ES-I3 (cell line): Measurements from ENCODE around the gene MKKS.

Source experiments
- H3K36me3 ChIP-seq: 2 replicates; pipeline ENCODE4 v1.6.1; 2013; ENCODE audit warnings: mild to moderate bottlenecking, low read length, control low read depth, moderate library complexity; ENCODE audit not compliant: insufficient read depth
- H3K4me1 ChIP-seq: 2 replicates; pipeline ENCODE4 v1.6.1; 2013; ENCODE audit warnings: mild to moderate bottlenecking, control low read depth, low read length; ENCODE audit not compliant: insufficient read depth
- H3K9ac ChIP-seq: 2 replicates; pipeline ENCODE4 v1.6.1; 2013; ENCODE audit warnings: low read depth, mild to moderate bottlenecking, low read length, moderate library complexity
- H3K9me3 ChIP-seq: 2 replicates; pipeline ENCODE4 v1.6.1; 2013; ENCODE audit warnings: mild to moderate bottlenecking, low read length, moderate library complexity; ENCODE audit not compliant: control insufficient read depth, insufficient read depth

MKKS gene

DNA sequence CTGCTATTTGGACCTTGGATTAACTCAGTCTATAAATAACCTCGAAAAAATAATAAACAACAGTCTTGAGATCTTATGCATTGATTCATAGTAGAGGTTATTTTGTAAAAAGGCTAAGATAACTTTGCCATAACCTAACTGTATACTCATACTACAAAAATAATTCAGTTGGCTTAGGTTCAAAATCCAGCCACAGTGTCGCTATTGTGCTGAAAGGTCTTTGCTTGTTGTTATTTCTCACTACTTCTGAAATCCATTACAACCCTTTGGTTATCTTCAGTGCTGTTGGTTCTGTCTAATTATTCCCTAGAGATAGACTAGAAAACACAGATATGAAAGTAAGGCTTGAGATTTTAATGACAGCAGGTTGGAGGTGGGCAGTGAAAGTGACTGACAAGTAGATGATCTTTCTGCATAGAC is 74.4 kb downstream of the MKKS start:
- H3K4me1 ChIP-seq: no peaks in the 10 kb centered on the region
- H3K9ac ChIP-seq: no peak overlapping the region
- H3K36me3 ChIP-seq: no peaks in the 10 kb centered on the region
- H3K9me3 ChIP-seq: no peaks in the 10 kb centered on the region

DNA sequence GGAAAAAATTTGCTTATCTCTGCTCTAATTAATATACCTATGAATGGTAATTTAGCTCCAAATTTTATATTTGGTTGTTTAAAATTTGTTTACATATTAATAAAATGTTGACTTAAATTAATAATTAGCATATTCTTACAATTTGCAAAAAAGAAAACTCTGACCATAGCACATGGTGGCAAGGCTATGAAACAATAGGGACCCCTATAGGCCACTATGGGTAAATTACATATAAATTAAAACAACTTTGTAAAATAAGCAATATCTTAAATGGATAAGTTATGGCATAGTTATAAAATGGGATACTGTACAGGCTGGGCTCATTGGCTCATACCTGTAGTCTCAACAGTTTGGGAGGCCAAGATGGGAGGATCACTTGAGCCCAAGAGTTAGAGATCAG is 76.0 kb downstream of the MKKS start:
- no peak overlapping the region for H3K9ac ChIP-seq
- no peaks in the 10 kb centered on the region for H3K9me3 ChIP-seq
- peaks cover 7% of the 10 kb centered on the region for H3K4me1 ChIP-seq
- H3K36me3 ChIP-seq: no peaks in the 10 kb centered on the region

DNA sequence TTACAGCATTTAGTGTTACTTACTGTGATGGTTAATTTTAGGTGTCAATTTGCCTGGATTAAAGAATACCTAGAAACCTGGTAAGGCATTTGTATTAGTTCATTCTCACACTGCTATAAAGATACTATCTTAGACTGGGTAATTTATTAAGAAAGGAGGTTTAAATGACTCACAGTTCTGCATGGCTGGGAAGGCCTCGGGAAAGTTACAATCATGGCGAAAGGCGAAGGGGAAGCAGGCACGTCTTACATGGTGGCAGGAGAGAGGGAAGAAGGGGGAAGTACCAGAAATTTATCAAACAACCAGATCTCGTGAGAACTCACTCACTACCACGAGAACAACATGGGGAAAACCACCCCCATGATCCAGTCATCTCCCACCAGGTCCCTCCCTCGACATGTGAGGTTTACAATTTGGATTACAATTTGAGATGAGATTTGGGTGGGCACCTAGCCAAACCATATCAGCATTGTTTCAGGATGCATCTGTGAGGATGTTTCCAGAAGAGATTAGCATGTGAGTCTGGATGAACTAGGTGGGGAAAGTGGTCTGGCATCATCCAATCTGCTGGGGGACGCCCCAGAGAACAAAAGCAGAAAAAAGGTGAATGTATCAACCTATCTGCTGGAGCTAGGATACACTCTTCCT is 76.8 kb downstream of the MKKS start:
- H3K9ac ChIP-seq: no peak overlapping the region
- H3K36me3 ChIP-seq: no peaks in the 10 kb centered on the region
- H3K4me1 ChIP-seq: peaks cover 10% of the 10 kb centered on the region
- H3K9me3 ChIP-seq: no peaks in the 10 kb centered on the region

DNA sequence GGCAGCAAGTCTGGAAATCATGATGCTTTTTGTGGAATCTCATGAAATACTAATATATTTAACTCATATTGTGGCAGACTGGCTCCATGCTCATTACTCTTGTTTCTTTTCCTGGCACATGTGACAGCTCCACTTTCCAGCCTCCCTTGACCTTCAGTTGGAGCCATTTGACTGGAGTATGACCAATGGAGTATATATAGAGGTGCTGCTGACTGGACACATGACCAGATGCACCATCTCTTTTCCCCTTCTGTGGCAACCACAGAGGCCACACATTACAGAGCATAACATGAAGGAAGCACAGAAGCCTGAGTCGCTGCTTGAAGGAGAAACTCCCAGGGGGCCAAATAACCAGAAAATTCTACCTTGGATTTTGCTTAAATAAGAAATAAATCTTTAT is 77.4 kb downstream of the MKKS start:
- Histone ChIP-seq H3K36me3 (no peaks in the 10 kb centered on the region), H3K4me1 (peaks cover 11% of the 10 kb centered on the region), H3K9ac (no peak overlapping the region), H3K9me3 (no peaks in the 10 kb centered on the region)

DNA sequence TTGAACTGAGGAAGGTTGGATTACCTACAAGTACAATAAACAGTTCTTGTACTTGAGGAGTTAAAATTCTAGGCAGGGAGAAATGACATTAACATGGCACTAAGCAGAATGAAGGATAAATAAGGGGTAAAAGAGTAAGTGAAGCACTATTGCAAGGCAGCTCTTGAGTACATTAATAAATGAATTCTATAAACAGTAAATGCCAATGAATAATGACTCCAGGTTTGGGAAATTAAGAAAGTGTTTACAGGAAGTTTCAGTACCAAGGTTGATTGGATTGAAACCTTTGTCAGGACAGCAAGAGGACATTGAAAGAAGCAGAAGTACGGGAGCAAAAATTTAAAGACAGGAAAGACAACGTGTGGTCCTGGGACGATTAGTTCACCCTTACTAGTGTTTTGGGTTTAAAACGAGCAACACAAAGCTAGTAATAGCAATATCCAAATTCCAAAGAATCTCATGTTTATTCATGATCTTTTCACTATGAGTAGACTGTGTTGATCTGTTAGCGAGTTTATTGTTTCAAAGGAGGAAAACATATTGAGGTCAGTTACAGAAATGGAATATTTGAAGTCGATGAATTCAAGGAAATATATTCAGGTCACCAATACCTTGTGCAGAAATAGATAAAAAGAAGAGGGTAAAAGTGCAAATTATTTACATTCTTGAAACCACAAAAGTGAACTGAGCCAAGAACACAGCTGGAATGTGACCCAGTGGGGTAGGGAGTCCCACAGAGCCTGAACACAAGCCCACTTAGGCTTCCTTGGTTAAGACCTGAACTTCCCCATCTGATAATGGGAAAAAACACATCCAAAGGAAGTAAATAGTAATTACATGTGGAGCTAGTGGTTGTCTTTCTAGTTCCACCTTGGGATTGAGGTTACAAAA is 80.8 kb downstream of the MKKS start:
- no peaks in the 10 kb centered on the region for H3K9me3 ChIP-seq
- H3K9ac ChIP-seq: no peak overlapping the region
- no peaks in the 10 kb centered on the region for H3K36me3 ChIP-seq
- peaks cover 25% of the 10 kb centered on the region for H3K4me1 ChIP-seq
